ENCODE results near the gene ADGRB2.

DNA sequence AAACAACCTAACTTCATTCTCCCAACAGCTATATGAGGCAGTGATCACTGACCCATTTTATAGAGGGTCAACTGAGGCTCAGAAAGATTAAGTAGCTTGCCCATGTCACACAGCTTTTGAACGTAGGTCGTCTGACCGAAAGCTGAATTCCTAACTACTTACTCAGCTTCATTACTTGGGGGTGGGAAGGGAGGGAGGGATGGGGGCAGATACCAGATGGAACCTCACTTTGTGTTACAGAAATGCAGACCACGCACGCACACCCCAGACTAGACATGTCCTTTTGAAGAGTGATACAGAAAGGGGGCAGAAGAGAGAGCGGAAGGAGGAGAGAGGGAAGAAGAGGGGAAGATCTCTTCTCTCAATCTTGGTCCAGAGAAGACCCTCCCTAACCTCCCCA, 2.3 kb downstream of the ADGRB2 start:
- TF ChIP-seq, protein P1, sequence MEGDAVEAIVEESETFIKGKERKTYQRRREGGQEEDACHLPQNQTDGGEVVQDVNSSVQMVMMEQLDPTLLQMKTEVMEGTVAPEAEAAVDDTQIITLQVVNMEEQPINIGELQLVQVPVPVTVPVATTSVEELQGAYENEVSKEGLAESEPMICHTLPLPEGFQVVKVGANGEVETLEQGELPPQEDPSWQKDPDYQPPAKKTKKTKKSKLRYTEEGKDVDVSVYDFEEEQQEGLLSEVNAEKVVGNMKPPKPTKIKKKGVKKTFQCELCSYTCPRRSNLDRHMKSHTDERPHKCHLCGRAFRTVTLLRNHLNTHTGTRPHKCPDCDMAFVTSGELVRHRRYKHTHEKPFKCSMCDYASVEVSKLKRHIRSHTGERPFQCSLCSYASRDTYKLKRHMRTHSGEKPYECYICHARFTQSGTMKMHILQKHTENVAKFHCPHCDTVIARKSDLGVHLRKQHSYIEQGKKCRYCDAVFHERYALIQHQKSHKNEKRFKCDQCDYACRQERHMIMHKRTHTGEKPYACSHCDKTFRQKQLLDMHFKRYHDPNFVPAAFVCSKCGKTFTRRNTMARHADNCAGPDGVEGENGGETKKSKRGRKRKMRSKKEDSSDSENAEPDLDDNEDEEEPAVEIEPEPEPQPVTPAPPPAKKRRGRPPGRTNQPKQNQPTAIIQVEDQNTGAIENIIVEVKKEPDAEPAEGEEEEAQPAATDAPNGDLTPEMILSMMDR (IDR thresholded peaks at IDR 0.05; ENCODE audit: insufficient read depth, low read length, poor library complexity, severe bottlenecking) = no peak
- no peak for TF ChIP-seq EZH2phosphoT487 (conservative IDR thresholded peaks at IDR 0.05; ENCODE audit: low read length)
